Upper lobe of right lung (tissue), 1 donor: ENCODE measurements around the gene CFAP92. TPM values are rescaled to one million over a fixed set of nuclear protein-coding genes. Genes with fewer than 3 reads are reported as not detected.
A peak's percentile ranks its signal among the peaks of the same experiment; 100 is the strongest.

ENCODE experiments used
- ATAC-seq: fragments of 200-7000 bp; cut with Tn5 transposase; one replicate; pipeline ENCODE4 v1.9.1; 2020; ENCODE audit warnings: mild to moderate bottlenecking, moderate library complexity
- DNase-seq: peaks from one replicate; pipeline ENCODE4 v3.0.0-alpha.2; 2020
- H3K27ac ChIP-seq: fragments of 200-600 bp; one replicate; pipeline ENCODE4 v1.8.0; 2022
- H3K27me3 ChIP-seq: fragments of 200-600 bp; one replicate; pipeline ENCODE4 v1.8.0; 2022; ENCODE audit warnings: mild to moderate bottlenecking
- H3K36me3 ChIP-seq: fragments of 200-600 bp; one replicate; pipeline ENCODE4 v1.8.0; 2022
- H3K4me1 ChIP-seq: fragments of 200-600 bp; one replicate; pipeline ENCODE4 v1.8.0; 2022
- H3K4me3 ChIP-seq: fragments of 200-600 bp; one replicate; pipeline ENCODE4 v1.8.0; 2022; ENCODE audit warnings: mild to moderate bottlenecking
- H3K9me3 ChIP-seq: fragments of 200-600 bp; one replicate; pipeline ENCODE4 v1.8.0; 2022
- CTCF ChIP-seq: fragments of 200-600 bp; IDR thresholded peaks from one replicate; pipeline ENCODE4 v1.8.0; 2022; ENCODE audit warnings: antibody characterized with exemption
- intact Hi-C: fragments of 100-400 bp; cut with DNase I; formaldehyde crosslinking; loops from one replicate; pipeline ENCODE4 v1.11.0; 2022
- total RNA-seq: library from RNA; stranded (reverse); fragmentation: NEBNext Ultra II Directional; extraction: Animal tissue kit (Norgen Biotek cat#: 25700); gene quantifications from one replicate; pipeline ENCODE4 v1.2.1, GENCODE V29; 2021
- donor health status: DM: no; HTN: yes; CAD: no; lungs with severe emphysema.

CFAP92 gene
- total RNA-seq, 1 donor from 2014 or later = 1.9 TPM

GRCh38 chr3:128923576-128923975, 70.3 kb downstream of the CFAP92 start:
- no peaks in the 10 kb centered on the region for H3K9me3 ChIP-seq
- TF ChIP-seq CTCF = no peak
- no peaks in the 10 kb centered on the region for H3K36me3 ChIP-seq
- DNase-seq = no peak
- H3K27ac ChIP-seq = no peak overlapping the region
- ATAC-seq = no peak
- no peaks in the 10 kb centered on the region for H3K4me1 ChIP-seq
- intact Hi-C loops = no loop called here
- H3K4me3 ChIP-seq = no peak overlapping the region
- no peaks in the 10 kb centered on the region for H3K27me3 ChIP-seq

- intact Hi-C loops = no loop called here
- DNase-seq (peak; percentile 9), ATAC-seq (no peak)
- Histone ChIP-seq H3K27me3 (no peaks in the 10 kb centered on the region), H3K36me3 (no peaks in the 10 kb centered on the region), H3K27ac (no peak overlapping the region), H3K9me3 (no peaks in the 10 kb centered on the region), H3K4me1 (no peaks in the 10 kb centered on the region), H3K4me3 (no peak overlapping the region)
- no peak for TF ChIP-seq CTCF
Observed at GRCh38 chr3:128922804-128923459, 70.9 kb downstream of the CFAP92 start.

GRCh38 chr3:128919988-128920387, 73.9 kb downstream of the CFAP92 start:
- no peaks in the 10 kb centered on the region for H3K9me3 ChIP-seq
- no peak for DNase-seq
- ATAC-seq = no peak
- no peaks in the 10 kb centered on the region for H3K27me3 ChIP-seq
- TF ChIP-seq CTCF = no peak
- no peaks in the 10 kb centered on the region for H3K4me1 ChIP-seq
- no peak overlapping the region for H3K27ac ChIP-seq
- peaks cover 1% of the 10 kb centered on the region for H3K36me3 ChIP-seq
- H3K4me3 ChIP-seq = no peak overlapping the region
- intact Hi-C loops = no loop called here

- TF ChIP-seq CTCF = no peak
- Histone ChIP-seq H3K4me1 (no peaks in the 10 kb centered on the region), H3K27me3 (no peaks in the 10 kb centered on the region), H3K9me3 (no peaks in the 10 kb centered on the region), H3K36me3 (peaks cover 28% of the 10 kb centered on the region), H3K27ac (no peak overlapping the region), H3K4me3 (no peak overlapping the region)
- no peak for DNase-seq
- intact Hi-C loops = no loop called here
- no peak for ATAC-seq
Observed at GRCh38 chr3:128917291-128917690, 76.6 kb downstream of the CFAP92 start.

- Histone ChIP-seq H3K4me1 (no peaks in the 10 kb centered on the region), H3K27ac (no peak overlapping the region), H3K36me3 (peaks cover 50% of the 10 kb centered on the region), H3K4me3 (no peak overlapping the region), H3K9me3 (no peaks in the 10 kb centered on the region), H3K27me3 (no peaks in the 10 kb centered on the region)
- ATAC-seq (no peak), DNase-seq (peak; percentile 57)
- no peak for TF ChIP-seq CTCF
- intact Hi-C loops = no loop called here
Observed at GRCh38 chr3:128914966-128915645, 78.8 kb downstream of the CFAP92 start.
